GM19043 (cell line): ENCODE measurements around the gene PRAME.
"Not testable (repeated sequence)": the region's sequence is repeated elsewhere in the genome, so short reads cannot be mapped to it uniquely, and the experiment has no call there.

Source experiments
- ATAC-seq: cut with Tn5 transposase; IDR thresholded peaks from one replicate; pipeline ENCODE4 v1.9.1; 2021; ENCODE audit warnings: low read depth; ENCODE audit not compliant: unreplicated experiment

The PRAME gene

GRCh38 chr22:22526125-22526912 lies 32.7 kb downstream of the PRAME start:
- no peak for ATAC-seq

GRCh38 chr22:22523494-22523893 lies 35.6 kb downstream of the PRAME start:
- ATAC-seq: no peak

DNA sequence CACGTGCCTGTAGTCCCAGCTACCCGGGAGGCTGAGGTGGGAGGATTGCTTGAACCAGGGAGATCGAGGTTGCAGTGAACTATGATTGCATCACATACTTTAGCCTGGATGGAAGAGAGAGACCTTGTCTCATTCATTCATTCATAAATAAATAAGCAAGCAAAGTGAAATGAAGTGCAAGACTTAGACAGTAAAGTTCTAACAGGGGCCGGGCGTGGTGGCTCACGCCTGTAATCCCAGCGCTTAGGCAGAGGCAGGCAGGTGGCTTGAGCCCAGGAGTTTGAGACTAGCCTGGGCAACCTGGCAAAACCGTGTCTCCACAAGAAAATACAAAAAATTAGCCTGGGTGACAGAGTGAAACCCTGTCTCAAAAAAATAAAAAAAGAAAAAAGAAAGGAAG lies 37.4 kb downstream of the PRAME start:
- no peak for ATAC-seq

- ATAC-seq: no peak
Measured at GRCh38 chr22:22520667-22521602, 38.1 kb downstream of the PRAME start.

DNA sequence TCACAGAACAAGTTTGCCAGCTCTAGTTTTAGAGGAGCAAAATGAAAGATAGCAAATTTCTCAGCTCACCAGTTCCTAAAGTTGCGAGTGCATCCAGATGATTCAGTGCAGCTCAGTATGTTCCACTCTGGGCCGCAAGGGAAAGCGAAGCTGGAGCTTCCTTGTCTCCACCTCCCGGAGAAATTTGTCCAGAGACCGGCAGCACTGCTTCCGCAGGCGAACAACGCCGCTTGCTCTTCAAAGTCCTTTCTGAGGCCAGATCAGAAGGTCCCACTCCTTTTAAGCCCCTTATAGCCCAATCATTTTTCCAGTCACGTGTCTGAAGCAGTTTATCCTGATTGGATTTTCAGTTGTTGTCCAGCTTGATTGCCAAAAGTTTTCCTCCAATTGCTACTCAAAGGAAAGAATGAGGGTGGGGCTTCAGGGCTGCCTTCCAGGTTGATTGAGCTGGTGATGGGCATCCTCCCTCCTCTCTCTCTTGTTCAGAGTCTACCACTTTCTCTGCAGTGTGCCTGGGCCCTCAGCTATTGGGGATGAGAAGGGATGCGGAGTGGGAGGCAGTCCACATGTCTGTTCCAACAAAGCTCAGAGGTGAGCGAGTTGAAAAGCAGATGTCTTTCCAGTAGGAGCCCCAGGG lies 38.9 kb downstream of the PRAME start, which contains the start of gene ZNF280A:
Gene ZNF280A (minus strand): TSS at position 251 of the 637 bp plus-strand sequence. CDS start 4,640 bp downstream, outside the sequence.
- ATAC-seq: no peak

GRCh38 chr22:22519591-22519990 lies 39.5 kb downstream of the PRAME start:
- no peak for ATAC-seq

DNA sequence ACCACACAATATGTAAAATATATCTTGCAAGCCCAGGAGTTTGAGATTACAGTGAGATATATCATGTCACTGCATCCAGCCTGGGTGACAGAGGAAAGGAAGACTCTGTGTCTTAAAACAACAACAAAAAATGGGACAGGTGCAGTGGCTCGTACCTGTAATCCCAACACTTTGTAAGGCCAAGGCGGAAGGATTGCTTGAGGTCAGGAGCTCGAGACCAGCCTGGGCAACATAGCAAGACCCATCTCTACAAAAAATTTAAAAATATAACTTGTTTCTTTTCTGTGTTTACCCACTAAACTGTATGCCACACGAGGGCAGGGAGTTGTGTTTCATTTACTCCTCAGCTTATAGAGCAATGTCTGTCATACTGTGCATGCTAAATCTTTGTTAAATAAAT lies 42.1 kb downstream of the PRAME start:
- no peak for ATAC-seq

DNA sequence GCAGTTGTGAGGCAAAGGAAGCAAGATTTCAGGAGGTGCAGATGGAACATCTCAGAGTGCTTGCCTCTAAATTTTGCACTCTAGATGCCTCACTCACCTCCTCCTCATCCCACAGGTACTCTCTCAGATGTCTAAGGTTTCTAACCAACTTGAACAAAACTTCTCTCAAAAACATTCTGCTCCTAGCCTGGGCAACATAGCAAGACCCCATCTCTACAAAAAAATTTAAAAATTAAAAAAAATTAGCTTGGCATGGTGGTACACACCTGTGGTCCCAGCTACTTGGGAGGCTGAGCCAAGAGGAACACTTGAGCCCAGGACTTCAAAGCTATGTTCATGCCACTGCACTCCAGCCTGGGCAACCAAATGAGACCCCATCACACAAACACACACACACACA lies 43.2 kb downstream of the PRAME start:
- ATAC-seq: no peak

GRCh38 chr22:22514431-22514830 lies 44.6 kb downstream of the PRAME start:
- ATAC-seq: not testable (repeated sequence)

GRCh38 chr22:22513619-22514018 lies 45.4 kb downstream of the PRAME start:
- ATAC-seq: no peak

GRCh38 chr22:22512951-22513350 lies 46.1 kb downstream of the PRAME start:
- ATAC-seq: no peak

- not testable (repeated sequence) for ATAC-seq
Measured at GRCh38 chr22:22510833-22511232, 48.2 kb downstream of the PRAME start.

- ATAC-seq: not testable (repeated sequence)
Measured at GRCh38 chr22:22509912-22510311, 49.2 kb downstream of the PRAME start.

DNA sequence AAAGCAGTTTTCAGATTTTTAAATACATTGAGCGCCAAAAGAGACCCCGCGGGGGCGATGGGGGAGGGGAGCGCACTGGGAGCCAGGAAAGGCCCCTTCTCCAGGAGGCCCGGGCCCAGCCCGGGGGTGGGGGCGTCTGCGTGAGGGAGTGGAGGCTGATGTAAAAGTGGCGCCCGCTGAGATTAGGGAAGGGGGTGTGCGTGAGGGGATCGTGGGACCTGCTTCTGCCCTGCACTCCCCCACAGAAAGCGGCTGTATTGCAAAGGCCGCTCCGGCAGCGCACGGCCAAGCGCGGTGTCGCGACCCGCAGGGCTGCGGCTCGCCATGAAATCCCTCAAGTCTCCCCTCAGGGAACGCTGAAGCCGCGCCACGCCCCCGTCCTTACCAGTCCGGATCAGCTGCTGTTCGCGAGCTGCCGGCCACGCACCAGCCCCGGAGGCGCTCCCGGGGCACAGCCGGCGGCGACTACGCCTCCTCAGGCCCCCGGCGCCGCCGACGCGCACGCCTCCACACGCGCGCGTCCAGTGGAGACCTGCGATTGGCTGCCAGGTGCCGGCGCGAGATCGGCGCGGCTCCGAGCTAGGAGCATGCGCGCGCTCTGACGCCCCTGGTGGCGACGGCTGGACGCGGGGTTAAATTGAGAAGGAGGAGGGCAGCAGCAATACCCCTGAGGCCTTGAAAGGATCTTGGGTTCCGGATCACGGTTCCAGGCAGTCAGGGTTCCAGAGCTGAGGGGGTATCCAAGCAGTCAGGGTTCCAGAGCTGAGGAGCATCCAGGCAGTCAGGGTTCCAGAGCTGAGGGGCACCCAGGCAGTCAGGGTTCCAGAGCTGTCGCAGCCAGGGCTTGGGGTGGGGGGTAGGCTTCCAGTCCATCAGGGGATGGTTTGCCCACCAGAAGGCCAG lies 50.5 kb downstream of the PRAME start, which contains the start of gene ZNF280B:
Gene ZNF280B (minus strand): TSS at position 469 of the 903 bp plus-strand sequence. CDS start 19,344 bp downstream, outside the sequence.
- peak; percentile 77 for ATAC-seq

- no peak for ATAC-seq
Measured at GRCh38 chr22:22507743-22508273, 51.3 kb downstream of the PRAME start.

DNA sequence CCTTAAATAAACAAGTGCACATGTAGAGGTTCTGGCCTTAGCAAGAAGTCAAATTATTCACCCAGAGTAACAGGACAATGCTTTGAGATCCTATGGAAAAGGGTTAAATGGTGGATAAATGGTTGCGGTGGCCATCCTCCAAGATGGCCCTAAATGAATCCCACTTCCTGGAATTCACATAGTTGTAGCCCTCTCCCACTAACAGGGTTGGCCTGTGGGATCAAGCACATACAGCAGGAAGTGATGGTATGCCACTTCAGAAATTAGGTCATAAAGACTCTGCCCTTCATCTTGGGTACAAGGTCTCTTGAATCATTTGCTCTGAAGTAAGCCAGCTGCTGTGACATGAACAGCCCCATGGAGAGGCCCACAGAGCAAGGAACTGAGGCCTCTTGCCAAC lies 52.3 kb downstream of the PRAME start:
- no peak for ATAC-seq

- no peak for ATAC-seq
Measured at GRCh38 chr22:22498267-22498666, 60.8 kb downstream of the PRAME start.
